Measurements from ENCODE around the gene RSRC1.

Gene RSRC1

DNA sequence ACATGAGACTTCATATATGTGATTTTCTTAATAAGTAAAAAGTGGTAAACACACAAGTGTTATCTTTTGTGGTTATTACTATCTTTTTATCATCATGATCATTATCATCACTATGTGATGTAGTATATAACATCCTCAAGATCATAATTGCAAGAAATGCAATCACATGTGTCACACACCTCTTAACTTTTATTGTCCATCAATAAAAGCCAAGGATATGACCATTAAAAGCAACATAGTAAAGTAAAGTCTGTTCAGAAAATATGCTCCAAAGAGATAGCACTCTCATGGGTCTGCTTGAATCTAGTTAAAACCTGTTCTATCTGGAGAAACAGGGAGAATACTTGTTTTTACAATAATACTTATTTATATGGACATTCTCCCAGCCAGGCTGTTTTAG lies 308.1 kb downstream of the RSRC1 start:
- Histone ChIP-seq H3K4me1 (no peaks in the 10 kb centered on the region; the same call in 1 of the 2 replicates), H3K27me3 (no peaks in the 10 kb centered on the region), H3K9me3 (no peaks in the 10 kb centered on the region), H3K4me3 (ENCODE audit: low read depth, low read length) (no peak overlapping the region), H3K36me3 (no peaks in the 10 kb centered on the region)
- TF ChIP-seq, protein P1, sequence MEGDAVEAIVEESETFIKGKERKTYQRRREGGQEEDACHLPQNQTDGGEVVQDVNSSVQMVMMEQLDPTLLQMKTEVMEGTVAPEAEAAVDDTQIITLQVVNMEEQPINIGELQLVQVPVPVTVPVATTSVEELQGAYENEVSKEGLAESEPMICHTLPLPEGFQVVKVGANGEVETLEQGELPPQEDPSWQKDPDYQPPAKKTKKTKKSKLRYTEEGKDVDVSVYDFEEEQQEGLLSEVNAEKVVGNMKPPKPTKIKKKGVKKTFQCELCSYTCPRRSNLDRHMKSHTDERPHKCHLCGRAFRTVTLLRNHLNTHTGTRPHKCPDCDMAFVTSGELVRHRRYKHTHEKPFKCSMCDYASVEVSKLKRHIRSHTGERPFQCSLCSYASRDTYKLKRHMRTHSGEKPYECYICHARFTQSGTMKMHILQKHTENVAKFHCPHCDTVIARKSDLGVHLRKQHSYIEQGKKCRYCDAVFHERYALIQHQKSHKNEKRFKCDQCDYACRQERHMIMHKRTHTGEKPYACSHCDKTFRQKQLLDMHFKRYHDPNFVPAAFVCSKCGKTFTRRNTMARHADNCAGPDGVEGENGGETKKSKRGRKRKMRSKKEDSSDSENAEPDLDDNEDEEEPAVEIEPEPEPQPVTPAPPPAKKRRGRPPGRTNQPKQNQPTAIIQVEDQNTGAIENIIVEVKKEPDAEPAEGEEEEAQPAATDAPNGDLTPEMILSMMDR (IDR thresholded peaks at IDR 0.05; ENCODE audit: low read depth, low read length) = no peak
- no peak for DNase-seq

DNA sequence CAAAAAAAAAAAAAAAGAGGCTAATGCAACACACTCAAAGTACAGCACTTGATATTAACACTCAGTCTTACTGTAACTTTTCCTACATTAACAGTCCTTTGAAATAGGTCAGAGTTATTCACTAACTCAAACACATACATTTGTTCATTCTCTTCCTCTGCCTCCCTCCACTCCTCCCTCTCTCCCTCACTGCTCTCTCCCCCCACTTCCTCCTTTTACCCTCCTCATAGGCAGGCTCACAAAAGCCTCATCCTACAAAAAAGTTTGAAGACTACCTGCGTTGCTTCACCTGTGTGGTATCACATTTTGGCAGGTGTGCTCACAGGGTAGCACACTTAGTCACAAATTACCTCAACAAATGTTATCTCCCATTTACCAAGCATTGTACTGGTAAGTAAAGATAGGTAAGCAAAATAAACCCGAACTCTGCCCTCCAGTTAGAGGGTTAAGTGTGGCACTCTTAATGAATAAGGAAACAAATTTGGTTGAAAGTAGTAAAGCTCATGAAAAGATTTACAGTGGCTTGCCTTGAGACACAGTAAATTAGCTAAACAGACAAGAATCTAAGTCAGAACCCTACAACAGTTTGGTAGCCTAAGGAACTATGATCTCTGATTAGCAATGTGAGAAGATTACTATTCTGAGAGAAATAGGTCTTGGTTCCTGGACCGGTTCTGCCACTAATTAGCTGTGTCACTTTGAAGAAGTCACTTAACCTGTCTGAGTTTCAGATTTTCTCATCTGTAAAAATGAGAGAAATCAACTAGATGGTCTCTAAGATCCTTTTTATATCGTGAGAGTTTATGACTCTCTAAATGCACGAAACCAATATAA lies 310.1 kb downstream of the RSRC1 start:
- no peaks in the 10 kb centered on the region; the same call in 1 of the 2 replicates for H3K4me1 ChIP-seq
- no peak overlapping the region for H3K4me3 ChIP-seq (ENCODE audit: low read depth, low read length)
- no peaks in the 10 kb centered on the region for H3K36me3 ChIP-seq
- H3K9me3 ChIP-seq = no peaks in the 10 kb centered on the region
- TF ChIP-seq, protein P1 (IDR thresholded peaks at IDR 0.05; ENCODE audit: low read depth, low read length) = no peak
- H3K27me3 ChIP-seq = no peaks in the 10 kb centered on the region
- DNase-seq = no peak

DNA sequence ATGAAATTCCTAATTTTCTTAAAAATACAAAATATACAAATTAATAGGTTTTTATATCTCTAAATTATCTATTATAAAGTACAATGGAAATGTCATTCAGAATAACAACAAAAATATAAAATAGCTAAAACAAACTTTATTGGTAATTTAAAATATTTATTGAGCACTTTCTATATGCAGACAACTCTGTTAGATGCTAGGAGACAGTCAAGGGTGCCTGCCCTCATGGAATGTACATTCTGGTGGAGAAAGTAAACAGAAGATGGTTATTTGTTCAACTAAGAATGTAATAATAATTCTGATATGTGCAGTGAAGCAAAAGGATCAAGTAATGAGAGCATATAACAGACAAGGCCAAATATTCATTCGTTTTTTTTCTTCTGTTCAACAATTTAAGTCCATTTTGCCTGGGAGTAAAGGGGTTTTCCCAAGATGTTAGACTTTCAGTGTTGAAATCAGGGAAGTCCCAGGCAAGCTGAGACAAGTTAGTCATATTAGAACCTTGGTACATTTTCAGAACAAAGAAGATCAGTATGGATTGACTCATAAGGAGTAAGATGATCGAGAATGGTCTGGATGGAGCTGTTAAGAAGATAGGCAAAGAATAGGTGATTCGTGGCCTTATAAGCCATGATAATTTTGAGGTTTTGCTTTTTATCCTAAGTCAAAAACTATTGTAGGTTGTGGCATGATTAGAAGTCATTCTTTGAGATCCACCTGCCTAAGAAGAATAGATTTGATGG lies 310.9 kb downstream of the RSRC1 start:
- Histone ChIP-seq H3K36me3 (no peaks in the 10 kb centered on the region), H3K4me1 (no peaks in the 10 kb centered on the region; the same call in 1 of the 2 replicates), H3K9me3 (no peaks in the 10 kb centered on the region), H3K27me3 (no peaks in the 10 kb centered on the region), H3K4me3 (ENCODE audit: low read depth, low read length) (no peak overlapping the region)
- DNase-seq = no peak
- TF ChIP-seq, protein P1 (IDR thresholded peaks at IDR 0.05; ENCODE audit: low read depth, low read length) = no peak

DNA sequence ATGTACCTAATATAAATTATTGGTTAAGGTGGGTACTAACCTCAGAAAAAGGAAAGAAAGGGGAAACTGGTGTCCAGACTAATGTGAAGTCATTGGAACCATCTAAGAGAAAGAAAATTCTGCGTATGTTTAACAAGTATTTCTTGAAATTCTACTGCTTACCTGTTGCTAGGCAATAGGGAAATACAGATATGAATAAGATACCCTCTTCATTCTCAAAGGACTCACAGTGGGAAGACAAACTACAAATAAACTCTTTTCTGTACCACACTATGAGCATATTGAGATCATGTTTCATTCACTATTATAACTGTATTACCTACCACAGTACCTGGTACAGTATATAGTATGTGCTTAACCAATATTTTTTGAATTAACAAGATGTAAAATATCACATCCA lies 320.6 kb downstream of the RSRC1 start:
- H3K4me3 ChIP-seq (ENCODE audit: low read depth, low read length) = no peak overlapping the region
- no peak for DNase-seq
- TF ChIP-seq, protein P1 (IDR thresholded peaks at IDR 0.05; ENCODE audit: low read depth, low read length) = no peak
- H3K4me1 ChIP-seq = peaks cover 28% of the 10 kb centered on the region
- H3K9me3 ChIP-seq = no peaks in the 10 kb centered on the region
- H3K36me3 ChIP-seq = no peaks in the 10 kb centered on the region
- H3K27me3 ChIP-seq = no peaks in the 10 kb centered on the region

DNA sequence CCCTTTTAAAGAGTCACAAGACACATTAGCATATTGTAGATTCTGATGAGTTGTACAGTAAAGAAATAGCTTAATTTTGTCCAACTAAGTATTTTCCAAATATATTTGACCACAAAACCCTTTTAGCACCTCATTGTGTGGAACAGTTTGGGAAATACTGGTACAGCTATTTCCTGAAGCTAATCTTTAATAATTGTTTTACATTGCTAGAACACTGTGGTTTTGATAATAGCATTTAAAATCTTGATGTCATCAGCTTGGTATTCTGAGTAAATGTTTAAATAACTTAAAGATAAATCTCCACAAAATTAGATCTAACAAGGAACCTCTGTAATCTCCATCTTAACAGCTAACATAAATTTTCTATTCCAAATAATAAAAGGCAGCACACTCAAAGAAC lies 321.1 kb downstream of the RSRC1 start:
- Histone ChIP-seq H3K4me3 (ENCODE audit: low read depth, low read length) (no peak overlapping the region), H3K36me3 (no peaks in the 10 kb centered on the region), H3K4me1 (peaks cover 30% of the 10 kb centered on the region), H3K27me3 (no peaks in the 10 kb centered on the region), H3K9me3 (no peaks in the 10 kb centered on the region)
- TF ChIP-seq, protein P1 (IDR thresholded peaks at IDR 0.05; ENCODE audit: low read depth, low read length) = no peak
- DNase-seq = no peak

DNA sequence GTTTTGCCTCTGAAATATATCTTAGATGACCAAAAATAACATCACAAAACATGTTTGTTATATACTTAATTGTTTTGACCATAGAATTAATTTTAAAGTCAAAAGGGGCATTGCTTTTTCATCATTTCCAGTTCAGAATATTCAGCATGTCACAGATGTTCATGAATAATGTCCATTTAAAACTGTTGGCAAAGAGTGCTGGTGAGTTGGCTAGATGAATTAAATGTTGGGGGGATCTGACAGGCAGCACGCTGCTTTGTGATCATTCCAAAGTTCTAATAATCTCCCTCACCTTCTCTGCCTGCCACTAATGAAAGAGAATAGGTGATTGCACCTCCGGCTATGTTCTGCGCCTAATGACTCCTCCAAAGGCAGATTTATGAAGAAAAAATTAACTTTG lies 321.9 kb downstream of the RSRC1 start:
- Histone ChIP-seq H3K4me3 (ENCODE audit: low read depth, low read length) (0 out of 2 replicates have a peak overlapping the region, but pooled peaks have one; percentile 4), H3K36me3 (no peaks in the 10 kb centered on the region), H3K9me3 (no peaks in the 10 kb centered on the region), H3K4me1 (peaks cover 31% of the 10 kb centered on the region), H3K27me3 (no peaks in the 10 kb centered on the region)
- DNase-seq = no peak
- TF ChIP-seq, protein P1 (IDR thresholded peaks at IDR 0.05; ENCODE audit: low read depth, low read length) = no peak
